ENCODE results near the gene WSCD2. TPM values are rescaled to one million over a fixed set of nuclear protein-coding genes. Genes with fewer than 3 reads are reported as not detected.

Gene WSCD2
- not detected in 2 replicates for total RNA-seq

DNA sequence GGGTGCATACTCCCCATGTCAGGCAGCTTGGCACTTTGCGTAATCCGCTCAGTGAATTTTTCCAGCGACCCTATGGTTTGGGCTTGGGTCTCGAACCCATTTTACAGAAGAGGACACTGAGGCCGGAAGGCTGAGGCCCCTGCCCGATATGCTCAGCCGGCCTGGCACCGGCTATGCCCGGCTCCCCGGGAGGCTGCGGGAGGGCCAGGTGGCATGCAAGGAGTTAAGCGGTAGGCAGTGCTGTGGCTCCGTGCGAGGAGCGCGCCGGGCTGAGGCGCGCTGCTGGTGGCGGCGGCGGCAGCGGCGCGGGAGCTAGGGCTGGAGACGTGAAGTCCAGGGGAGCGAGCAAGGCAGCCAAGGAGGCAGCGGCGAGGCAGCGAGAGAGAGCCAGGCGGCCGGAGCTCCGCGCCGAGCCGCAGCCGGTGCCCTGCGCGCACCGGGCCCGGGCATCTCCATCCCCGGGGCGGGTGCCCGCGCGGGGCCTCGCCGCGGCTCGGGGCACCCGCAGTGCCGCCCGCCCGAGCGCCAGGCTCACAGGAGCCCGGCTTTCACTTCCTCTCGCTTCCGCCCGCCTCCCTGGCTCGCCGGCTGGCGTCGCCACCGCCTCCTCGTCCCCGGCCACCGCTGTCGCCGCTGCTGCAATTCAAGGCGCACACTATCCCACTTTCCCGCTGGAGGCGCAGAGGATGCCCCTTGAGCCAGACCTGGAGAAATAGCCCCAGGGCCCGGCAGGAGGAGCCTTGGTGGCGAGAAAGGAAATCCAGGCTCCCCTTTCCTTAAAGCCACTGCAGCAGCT is at the start of gene WSCD2:
TSS of gene WSCD2 (plus strand) at position 272 of the 796 bp plus-strand sequence. CDS start 66,545 bp downstream, outside the sequence.

Other genes starting within 250 kb of the WSCD2 start
- not detected in 2 replicates for gene CMKLR1, start 210.0 kb downstream of the WSCD2 start, total RNA-seq